SU-DHL-6 (cell line): Measurements from ENCODE around the gene PIBF1.
"Not testable (repeated sequence)": the region's sequence is repeated elsewhere in the genome, so short reads cannot be mapped to it uniquely, and the experiment has no call there.

Experiments
- H2AFZ ChIP-seq: fragments of 200-600 bp; sonication (generic); 2 replicates; pipeline ENCODE4 v1.6.1; 2014; ENCODE audit warnings: low read depth, mild to moderate bottlenecking, moderate library complexity, mixed read lengths, antibody characterized with exemption, low read length; ENCODE audit not compliant: severe bottlenecking
- H3F3A ChIP-seq: fragments of 200-600 bp; shearing (Covaris generic); 2 replicates; pipeline ENCODE4 v1.6.0; 2016; ENCODE audit warnings: antibody characterized with exemption, mild to moderate bottlenecking; ENCODE audit not compliant: insufficient read depth
- H3K27ac ChIP-seq: fragments of 200-600 bp; sonication (generic); 2 replicates; pipeline ENCODE4 v1.5.1; 2016; ENCODE audit warnings: low read depth, mild to moderate bottlenecking, low read length, moderate library complexity, mixed read lengths
- H3K27me3 ChIP-seq: fragments of 200-600 bp; sonication (generic), shearing (Covaris generic); 2 replicates; pipeline ENCODE4 v1.6.0; 2014; ENCODE audit warnings: mild to moderate bottlenecking, low read length
- H3K36me3 ChIP-seq: fragments of 200-600 bp; sonication (generic); 2 replicates; pipeline ENCODE4 v1.6.1; 2014; ENCODE audit warnings: mild to moderate bottlenecking, low read length, mixed read lengths
- H3K4me2 ChIP-seq: fragments of 300-600, 200-600 bp; shearing (Covaris generic), sonication (generic); 2 replicates; pipeline ENCODE4 v1.6.0; 2014; ENCODE audit warnings: low read length, low read depth, mild to moderate bottlenecking; ENCODE audit not compliant: poor library complexity, severe bottlenecking
- H3K4me3 ChIP-seq: fragments of 200-600 bp; sonication (generic); 2 replicates; pipeline ENCODE4 v1.5.1; 2014; ENCODE audit warnings: antibody characterized with exemption, low read length, mild to moderate bottlenecking, mixed read lengths; ENCODE audit not compliant: insufficient read depth, poor library complexity, severe bottlenecking
- H3K79me2 ChIP-seq: fragments of 200-600 bp; sonication (generic); 2 replicates; pipeline ENCODE4 v1.6.1; 2014; ENCODE audit warnings: mild to moderate bottlenecking, low read length, moderate library complexity; ENCODE audit not compliant: insufficient read depth
- H3K9ac ChIP-seq: fragments of 200-600 bp; sonication (generic); 2 replicates; pipeline ENCODE4 v1.7.0; 2014; ENCODE audit warnings: mild to moderate bottlenecking, low read length
- H3K9me2 ChIP-seq: fragments of 200-600 bp; sonication (generic); replicated peaks from 2 replicates; pipeline ENCODE4 v1.6.1; 2014; ENCODE audit warnings: low read length; ENCODE audit not compliant: insufficient read depth
- H3K9me3 ChIP-seq: fragments of 200-600 bp; sonication (generic); 2 replicates; pipeline ENCODE4 v1.6.1; 2014; ENCODE audit warnings: low read length, mixed read lengths; ENCODE audit not compliant: insufficient read depth
- H4K20me1 ChIP-seq: fragments of 200-600 bp; sonication (generic); 2 replicates; pipeline ENCODE4 v1.6.1; 2014; ENCODE audit warnings: low read depth, mild to moderate bottlenecking, antibody characterized with exemption, low read length, moderate library complexity, mixed read lengths
- EZH2phosphoT487 ChIP-seq: fragments of 200-600 bp; sonication (generic), shearing (Covaris generic); conservative IDR thresholded peaks from 2 replicates; pipeline ENCODE4 v1.6.1; 2018; ENCODE audit warnings: mild to moderate bottlenecking, antibody characterized with exemption, low read length, moderate library complexity, mixed read lengths
- TF ChIP-seq, protein P1 (sequence below): fragments of 200-600 bp; sonication (generic); IDR thresholded peaks from one replicate; pipeline ENCODE4 v1.5.1; 2017; ENCODE audit warnings: antibody characterized with exemption, mild to moderate bottlenecking, low read length, moderate library complexity; ENCODE audit not compliant: insufficient read depth, poor library complexity, severe bottlenecking

PIBF1 gene

GRCh38 chr13:72896869-72897268 lies 114.9 kb downstream of the PIBF1 start:
- no peak for TF ChIP-seq EZH2phosphoT487
- TF ChIP-seq, protein P1, sequence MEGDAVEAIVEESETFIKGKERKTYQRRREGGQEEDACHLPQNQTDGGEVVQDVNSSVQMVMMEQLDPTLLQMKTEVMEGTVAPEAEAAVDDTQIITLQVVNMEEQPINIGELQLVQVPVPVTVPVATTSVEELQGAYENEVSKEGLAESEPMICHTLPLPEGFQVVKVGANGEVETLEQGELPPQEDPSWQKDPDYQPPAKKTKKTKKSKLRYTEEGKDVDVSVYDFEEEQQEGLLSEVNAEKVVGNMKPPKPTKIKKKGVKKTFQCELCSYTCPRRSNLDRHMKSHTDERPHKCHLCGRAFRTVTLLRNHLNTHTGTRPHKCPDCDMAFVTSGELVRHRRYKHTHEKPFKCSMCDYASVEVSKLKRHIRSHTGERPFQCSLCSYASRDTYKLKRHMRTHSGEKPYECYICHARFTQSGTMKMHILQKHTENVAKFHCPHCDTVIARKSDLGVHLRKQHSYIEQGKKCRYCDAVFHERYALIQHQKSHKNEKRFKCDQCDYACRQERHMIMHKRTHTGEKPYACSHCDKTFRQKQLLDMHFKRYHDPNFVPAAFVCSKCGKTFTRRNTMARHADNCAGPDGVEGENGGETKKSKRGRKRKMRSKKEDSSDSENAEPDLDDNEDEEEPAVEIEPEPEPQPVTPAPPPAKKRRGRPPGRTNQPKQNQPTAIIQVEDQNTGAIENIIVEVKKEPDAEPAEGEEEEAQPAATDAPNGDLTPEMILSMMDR: no peak
- no peak overlapping the region for H3K27ac ChIP-seq

DNA sequence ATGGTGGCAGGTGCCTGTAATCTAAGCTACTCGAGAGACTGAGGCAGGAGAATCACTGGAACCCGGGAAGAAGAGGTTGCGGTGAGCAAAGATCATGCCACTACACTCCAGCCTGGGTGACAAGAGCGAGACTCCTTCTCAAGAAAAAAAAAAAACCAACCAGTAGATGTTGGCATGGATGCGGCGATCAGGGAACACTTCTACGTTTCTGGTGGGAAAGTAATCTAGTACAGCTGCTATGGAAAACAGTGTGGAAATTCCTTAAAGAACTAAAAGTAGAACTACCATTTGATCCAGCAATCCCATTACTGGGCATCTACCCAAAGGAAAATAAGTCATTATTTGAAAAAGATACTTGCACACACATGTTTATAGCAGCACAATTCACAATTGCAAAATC lies 119.6 kb downstream of the PIBF1 start:
- H3K9ac ChIP-seq, H3K27me3 ChIP-seq: not testable (repeated sequence)

More at GRCh38 chr13:72896869-72897268, 114.9 kb downstream of the PIBF1 start:
- Histone ChIP-seq H3K4me3 (no peak overlapping the region), H2AFZ (no peak overlapping the region), H4K20me1 (no peaks in the 10 kb centered on the region), H3K79me2 (no peaks in the 10 kb centered on the region), H3K36me3 (peaks cover 9% of the 10 kb centered on the region; the same call in 1 of the 2 replicates), H3K27me3 (no peaks in the 10 kb centered on the region), H3K9ac (no peak overlapping the region), H3F3A (no peaks in the 10 kb centered on the region), H3K4me2 (no peak overlapping the region), H3K9me2 (no peaks in the 10 kb centered on the region), H3K9me3 (no peaks in the 10 kb centered on the region)

GRCh38 chr13:72908416-72908815 lies 126.5 kb downstream of the PIBF1 start:
- peaks cover 22% of the 10 kb centered on the region for H3K36me3 ChIP-seq
- H3K9ac ChIP-seq: no peak overlapping the region
- TF ChIP-seq EZH2phosphoT487: no peak
- TF ChIP-seq, protein P1: no peak
- H3K4me3 ChIP-seq: no peak overlapping the region
- H3F3A ChIP-seq: no peaks in the 10 kb centered on the region
- H2AFZ ChIP-seq: no peak overlapping the region
- H4K20me1 ChIP-seq: no peaks in the 10 kb centered on the region
- no peak overlapping the region for H3K27ac ChIP-seq
- H3K27me3 ChIP-seq: no peaks in the 10 kb centered on the region
- no peaks in the 10 kb centered on the region for H3K9me2 ChIP-seq
- H3K9me3 ChIP-seq: no peaks in the 10 kb centered on the region
- H3K79me2 ChIP-seq: no peaks in the 10 kb centered on the region
- H3K4me2 ChIP-seq: no peak overlapping the region

More for the DNA sequence above, 119.6 kb downstream of the PIBF1 start:
- not testable (repeated sequence) for H3K27ac ChIP-seq, H3F3A ChIP-seq, H3K9me3 ChIP-seq, H3K36me3 ChIP-seq, H2AFZ ChIP-seq, H3K79me2 ChIP-seq, H3K9me2 ChIP-seq, H4K20me1 ChIP-seq, H3K4me3 ChIP-seq, H3K4me2 ChIP-seq

- Histone ChIP-seq H3K27ac (no peak overlapping the region), H3K36me3 (peaks cover 22% of the 10 kb centered on the region), H3K79me2 (no peaks in the 10 kb centered on the region), H4K20me1 (no peaks in the 10 kb centered on the region), H3K4me2 (no peak overlapping the region), H3K4me3 (no peak overlapping the region), H3K9me2 (no peaks in the 10 kb centered on the region), H3K27me3 (no peaks in the 10 kb centered on the region), H2AFZ (no peak overlapping the region), H3K9me3 (no peaks in the 10 kb centered on the region), H3F3A (no peaks in the 10 kb centered on the region), H3K9ac (no peak overlapping the region)
- TF ChIP-seq, protein P1: no peak
- TF ChIP-seq EZH2phosphoT487: no peak
Measured at GRCh38 chr13:72911981-72912380, 130.0 kb downstream of the PIBF1 start.
